H7 (cell line): Measurements from ENCODE around the gene TPCN1. TPM values are rescaled to one million over a fixed set of nuclear protein-coding genes. Genes with fewer than 3 reads are reported as not detected.

Experiments
- DNase-seq: peaks from one replicate; pipeline ENCODE4 v3.0.0; 2012
- H3K27me3 ChIP-seq: 2 replicates; pipeline ENCODE4 v1.6.0; 2011; ENCODE audit warnings: mild to moderate bottlenecking, low read length; ENCODE audit not compliant: control insufficient read depth, insufficient read depth
- H3K36me3 ChIP-seq: replicated peaks from 2 replicates; pipeline ENCODE4 v1.5.1; 2011; ENCODE audit warnings: low read length; ENCODE audit not compliant: control insufficient read depth, insufficient read depth
- H3K4me3 ChIP-seq: 2 replicates; pipeline ENCODE4 v1.5.1; 2011; ENCODE audit warnings: low read depth, mild to moderate bottlenecking, control low read depth, low read length, moderate library complexity; ENCODE audit not compliant: insufficient read depth
- total RNA-seq: library from RNA; depleted of rRNA; stranded (reverse); fragments of >200 nt; shearing (Covaris generic); gene quantifications from 2 replicates; pipeline ENCODE4 v1.2.3, GENCODE V29; 2014

TPCN1 gene
- total RNA-seq, 1 experiment from 2014 or later: 19.2 TPM

- H3K4me3 ChIP-seq: no peak overlapping the region
Measured at GRCh38 chr12:113186666-113187325, 34.5 kb upstream of the TPCN1 start.

DNA sequence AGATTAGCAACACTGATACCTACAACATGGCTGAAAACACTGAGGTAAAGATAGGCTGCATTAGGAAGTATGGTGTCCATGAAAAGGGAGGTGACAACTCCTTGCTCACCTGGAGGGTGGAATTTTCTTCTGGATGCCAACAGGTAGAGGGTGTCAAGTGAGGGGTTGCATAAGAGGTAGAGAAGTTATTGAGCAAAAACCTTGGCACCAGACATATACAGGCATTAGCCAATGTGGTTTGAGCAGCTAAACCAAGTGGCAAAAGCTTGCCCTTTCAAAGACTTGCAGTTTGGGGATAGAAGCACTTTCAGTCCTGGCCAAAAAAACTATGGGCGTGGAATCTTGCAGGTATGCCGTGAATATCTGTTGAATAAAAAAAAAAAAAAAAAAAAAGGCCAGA, 31.9 kb upstream of the TPCN1 start:
- DNase-seq: no peak
- no peaks in the 10 kb centered on the region for H3K27me3 ChIP-seq
- no peak overlapping the region for H3K4me3 ChIP-seq
- H3K36me3 ChIP-seq: peaks cover 10% of the 10 kb centered on the region

More at GRCh38 chr12:113186666-113187325, 34.5 kb upstream of the TPCN1 start:
- peaks cover 13% of the 10 kb centered on the region for H3K36me3 ChIP-seq
- DNase-seq: no peak
- H3K27me3 ChIP-seq: no peaks in the 10 kb centered on the region

DNA sequence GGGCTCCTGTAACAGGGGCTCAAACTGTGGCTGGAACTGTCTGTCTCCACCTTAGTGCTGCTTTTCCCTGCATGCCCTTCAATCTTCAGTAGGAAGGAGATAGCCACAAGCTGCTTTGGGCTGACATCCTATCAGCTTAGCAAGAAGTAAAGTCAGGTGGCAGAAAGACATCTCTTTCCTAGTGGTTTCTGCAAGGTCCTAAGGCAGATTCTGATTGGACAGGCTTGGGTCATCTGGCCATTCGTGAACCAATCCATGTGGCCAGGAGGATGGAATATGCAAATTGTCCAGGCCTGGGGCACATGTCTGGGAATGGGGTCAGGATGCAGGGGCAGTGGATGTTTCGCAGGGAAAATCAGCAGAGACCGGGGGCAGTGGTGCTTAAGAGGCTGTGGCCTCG, 30.5 kb upstream of the TPCN1 start:
- peak; percentile 84 for DNase-seq
- Histone ChIP-seq H3K4me3 (no peak overlapping the region), H3K36me3 (peaks cover 10% of the 10 kb centered on the region), H3K27me3 (no peaks in the 10 kb centered on the region)

GRCh38 chr12:113191227-113191626, 30.0 kb upstream of the TPCN1 start:
- DNase-seq: peak; percentile 42
- H3K4me3 ChIP-seq: no peak overlapping the region
- H3K36me3 ChIP-seq: peaks cover 10% of the 10 kb centered on the region
- no peaks in the 10 kb centered on the region for H3K27me3 ChIP-seq

DNA sequence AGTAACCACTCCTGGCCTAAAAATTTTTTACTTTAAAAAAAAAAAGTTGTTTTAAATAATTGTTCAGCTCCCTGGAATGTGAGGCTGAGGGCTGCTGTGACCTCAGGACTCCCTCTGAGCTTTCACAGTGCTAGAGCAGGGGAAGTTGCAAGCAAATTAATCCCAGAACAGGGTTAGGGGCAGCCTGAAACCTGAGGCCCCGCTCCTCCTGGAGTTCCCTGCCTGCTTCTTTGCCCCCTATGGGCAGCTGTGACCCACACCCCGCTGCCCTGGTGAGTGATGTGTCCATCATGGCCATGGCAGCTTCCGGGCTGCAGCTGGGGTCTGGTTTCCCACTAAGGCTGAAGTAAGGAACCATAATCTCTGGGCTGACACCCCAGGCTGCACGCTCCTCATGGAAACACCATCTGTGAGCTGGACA, 26.3 kb upstream of the TPCN1 start:
- peak; percentile 47 for DNase-seq
- Histone ChIP-seq H3K4me3 (no peak overlapping the region), H3K27me3 (no peaks in the 10 kb centered on the region), H3K36me3 (peaks cover 7% of the 10 kb centered on the region)

DNA sequence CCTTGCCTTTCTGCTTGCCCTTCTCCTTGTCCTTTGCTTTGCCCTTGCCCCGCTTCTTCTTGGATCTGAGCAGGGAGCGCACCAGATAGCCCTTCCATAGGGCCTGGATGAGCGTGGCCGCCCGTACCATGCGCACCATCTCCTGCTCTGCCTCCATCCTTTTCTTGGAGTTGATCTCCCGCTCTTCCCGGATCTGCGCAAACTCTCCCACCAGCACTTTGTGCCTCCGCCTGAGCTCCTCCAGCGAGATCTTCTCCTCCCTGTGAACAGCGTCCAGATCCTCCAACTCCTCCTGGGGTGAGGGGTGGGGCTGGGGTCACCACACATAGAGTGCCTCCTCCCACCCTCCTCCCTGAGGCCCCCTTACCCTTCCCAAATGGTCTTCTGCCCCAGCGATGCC, 25.7 kb upstream of the TPCN1 start:
- Histone ChIP-seq H3K4me3 (no peak overlapping the region), H3K27me3 (no peaks in the 10 kb centered on the region), H3K36me3 (peaks cover 4% of the 10 kb centered on the region)
- no peak for DNase-seq

DNA sequence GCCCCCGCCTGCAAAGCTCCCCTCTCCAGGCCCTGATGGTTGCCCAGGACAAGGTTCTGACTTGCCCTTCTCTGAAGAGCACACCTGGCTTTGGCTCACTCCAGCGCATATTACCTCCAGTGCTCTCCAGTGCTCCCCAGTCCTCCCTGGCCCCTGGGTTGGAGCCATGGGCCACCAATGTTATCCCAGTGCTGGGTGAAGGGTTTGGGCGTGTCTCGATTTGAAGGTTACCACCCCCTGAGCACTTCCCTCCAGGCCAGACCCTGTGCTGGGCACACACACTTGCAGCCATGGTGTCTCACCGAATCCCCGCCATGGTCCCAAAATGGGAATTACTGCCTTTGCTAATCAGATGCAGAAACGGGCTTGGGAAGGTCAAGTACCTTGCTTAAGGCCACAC, 24.7 kb upstream of the TPCN1 start:
- DNase-seq: no peak
- Histone ChIP-seq H3K27me3 (no peaks in the 10 kb centered on the region), H3K36me3 (peaks cover 2% of the 10 kb centered on the region)

GRCh38 chr12:113196990-113197389, 24.3 kb upstream of the TPCN1 start:
- Histone ChIP-seq H3K36me3 (peaks cover under 1% of the 10 kb centered on the region), H3K4me3 (no peak overlapping the region), H3K27me3 (no peaks in the 10 kb centered on the region)
- DNase-seq: peak; percentile 92

More for the DNA sequence above, 24.7 kb upstream of the TPCN1 start:
- no peak overlapping the region for H3K4me3 ChIP-seq

- Histone ChIP-seq H3K36me3 (no peaks in the 10 kb centered on the region; the same call in 1 of the 2 replicates), H3K27me3 (no peaks in the 10 kb centered on the region), H3K4me3 (no peak overlapping the region)
- DNase-seq: no peak
Measured at GRCh38 chr12:113197518-113198077, 23.7 kb upstream of the TPCN1 start.

GRCh38 chr12:113198296-113198695, 23.0 kb upstream of the TPCN1 start:
- Histone ChIP-seq H3K27me3 (no peaks in the 10 kb centered on the region), H3K36me3 (no peaks in the 10 kb centered on the region), H3K4me3 (no peak overlapping the region)
- no peak for DNase-seq

DNA sequence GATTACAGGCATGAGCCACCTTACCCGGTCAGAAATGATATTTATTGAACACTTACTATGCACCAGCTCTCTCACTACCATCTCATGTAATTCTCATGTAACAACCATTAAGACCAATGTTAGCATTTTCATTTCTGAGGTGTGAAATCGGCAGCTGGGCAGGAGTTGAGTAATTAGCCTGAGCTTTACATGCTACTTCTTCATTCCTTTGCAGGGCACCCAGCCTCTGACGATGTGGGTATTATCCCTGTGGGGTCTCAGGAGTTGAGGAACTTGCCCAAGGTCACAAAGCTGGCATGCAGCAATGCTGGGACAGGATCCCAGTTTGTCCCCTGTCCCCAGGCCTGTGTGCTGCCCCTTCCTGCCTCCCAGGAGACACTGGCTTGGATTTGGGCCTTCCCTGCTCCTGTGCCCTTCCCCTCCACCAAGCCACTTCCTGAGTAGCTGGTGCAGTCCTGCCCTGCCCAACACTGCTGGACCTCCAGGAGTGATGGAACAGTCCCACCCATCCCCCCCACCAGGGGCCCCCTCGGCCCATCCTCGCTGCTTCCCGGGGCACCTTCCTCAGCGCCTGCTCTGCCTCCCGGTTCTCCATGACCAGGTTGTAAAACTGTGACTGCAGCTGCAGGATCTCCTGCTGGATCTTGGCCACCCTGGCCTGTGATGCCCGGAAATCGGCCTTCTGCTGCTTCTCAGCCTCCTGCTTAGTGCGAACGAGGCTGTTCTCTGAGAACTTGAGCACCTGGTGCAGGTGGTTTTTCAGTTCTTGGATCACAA, 21.1 kb upstream of the TPCN1 start:
- no peaks in the 10 kb centered on the region for H3K36me3 ChIP-seq

DNA sequence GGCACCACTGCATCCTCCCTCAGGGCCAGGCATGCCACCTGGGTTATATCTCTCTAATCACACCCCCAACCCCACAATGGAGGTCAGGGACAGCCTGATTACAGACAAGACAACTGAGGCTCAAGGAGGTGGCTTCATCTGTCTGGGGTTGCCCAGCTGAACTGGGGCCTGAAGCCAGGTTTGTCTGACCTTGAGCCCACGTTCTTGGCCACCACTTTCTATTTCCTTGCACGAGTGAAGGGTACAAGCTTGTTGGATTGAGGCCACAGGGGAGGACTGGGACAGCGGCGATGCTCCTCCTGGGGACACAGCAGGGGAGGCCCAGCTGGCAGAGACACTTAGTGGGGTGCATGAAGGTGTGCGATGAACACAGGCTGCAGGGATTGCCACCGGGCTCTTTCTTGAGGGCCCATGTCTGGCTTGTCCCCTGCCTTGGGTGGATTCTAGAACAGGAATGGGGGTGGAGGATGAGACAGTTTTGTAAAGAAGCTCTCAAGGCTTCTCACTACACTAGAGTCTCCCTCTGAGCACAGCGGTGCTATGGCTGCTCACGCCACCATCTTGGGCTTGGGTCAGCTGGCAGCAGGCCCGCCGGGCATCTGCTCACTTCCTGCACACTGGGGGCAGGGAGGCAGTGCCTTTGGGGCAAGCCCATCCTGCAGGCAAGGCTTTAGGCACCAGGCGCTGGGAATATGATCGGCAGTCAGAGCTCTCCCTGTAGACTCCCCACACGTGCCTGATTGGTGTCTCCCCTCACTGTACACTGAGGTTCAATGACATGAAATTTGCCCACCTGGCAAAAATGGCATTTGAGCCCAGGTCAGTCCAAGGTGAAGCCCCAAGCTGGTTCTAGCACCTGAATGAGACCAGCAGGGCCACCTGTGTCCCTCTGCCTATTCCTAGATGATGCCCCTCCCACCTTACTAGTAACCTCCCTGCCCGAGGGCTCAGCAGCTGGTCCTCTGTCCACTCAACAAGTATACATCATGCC, 19.8 kb upstream of the TPCN1 start:
- H3K4me3 ChIP-seq: no peak overlapping the region
- DNase-seq: peak; percentile 28
- H3K36me3 ChIP-seq: no peaks in the 10 kb centered on the region
- H3K27me3 ChIP-seq: no peaks in the 10 kb centered on the region

More for the DNA sequence above, 21.1 kb upstream of the TPCN1 start:
- Histone ChIP-seq H3K4me3 (no peak overlapping the region), H3K27me3 (no peaks in the 10 kb centered on the region)
- DNase-seq: peak; percentile 50

- DNase-seq: peak; percentile 10
- no peak overlapping the region for H3K4me3 ChIP-seq
- H3K27me3 ChIP-seq: no peaks in the 10 kb centered on the region
- no peaks in the 10 kb centered on the region for H3K36me3 ChIP-seq
Measured at GRCh38 chr12:113202300-113203075, 18.8 kb upstream of the TPCN1 start.
